Mesenchymal stem cell (in vitro differentiated cells and primary cell): ENCODE measurements around the gene DIPK1B.

Experiments
- DNase-seq: peaks from one replicate; pipeline ENCODE4 v3.0.0-alpha.2; 2013
- H2AFZ ChIP-seq: one replicate; pipeline ENCODE4 v1.6.1; 2013; ENCODE audit warnings: low read depth, mild to moderate bottlenecking, control low read depth, inconsistent platforms, low read length, moderate library complexity
- H2AK5ac ChIP-seq: 2 replicates; pipeline ENCODE4 v1.6.1; 2013; ENCODE audit warnings: low read length, moderate library complexity, mild to moderate bottlenecking, inconsistent platforms; ENCODE audit not compliant: severe bottlenecking
- H2BK120ac ChIP-seq: one replicate; pipeline ENCODE4 v1.6.1; 2013; ENCODE audit warnings: low read depth, mild to moderate bottlenecking, inconsistent platforms, low read length, moderate library complexity
- H2BK12ac ChIP-seq, 2 experiments: one replicate each; pipeline ENCODE4 v1.6.1; 2013; ENCODE audit warnings: inconsistent platforms in 2 of 2, low read length in 2 of 2, mild to moderate bottlenecking in 2 of 2, moderate library complexity in 2 of 2, control low read depth in 1 of 2
- H2BK15ac ChIP-seq: one replicate; pipeline ENCODE4 v1.6.1; 2013; ENCODE audit warnings: mild to moderate bottlenecking, low read depth, inconsistent platforms; ENCODE audit not compliant: poor library complexity, severe bottlenecking
- H2BK5ac ChIP-seq: 2 replicates; pipeline ENCODE4 v1.6.1; 2013; ENCODE audit warnings: low read depth, mild to moderate bottlenecking, low read length, control low read depth, inconsistent platforms; ENCODE audit not compliant: poor library complexity, severe bottlenecking
- H3K14ac ChIP-seq, 2 experiments: one replicate each; pipeline ENCODE4 v1.6.1; 2013; ENCODE audit warnings: inconsistent platforms in 2 of 2, low read length in 2 of 2, control low read depth in 1 of 2, mild to moderate bottlenecking in 1 of 2, moderate library complexity in 1 of 2
- H3K18ac ChIP-seq, 2 experiments: one replicate each; pipeline ENCODE4 v1.6.1; 2013; ENCODE audit warnings: inconsistent platforms in 2 of 2, low read length in 2 of 2, control low read depth in 1 of 2, low read depth in 1 of 2, mild to moderate bottlenecking in 1 of 2
- H3K23ac ChIP-seq, 2 experiments: one replicate each; pipeline ENCODE4 v1.6.1; 2013; ENCODE audit warnings: inconsistent platforms in 2 of 2, low read length in 2 of 2, mild to moderate bottlenecking in 2 of 2, moderate library complexity in 2 of 2, control low read depth in 1 of 2
- H3K27ac ChIP-seq: 2 replicates; pipeline ENCODE4 v1.5.1; 2013; ENCODE audit warnings: mild to moderate bottlenecking, moderate library complexity, low read length, control low read depth, inconsistent platforms; ENCODE audit not compliant: poor library complexity, severe bottlenecking
- H3K27me3 ChIP-seq, 2 experiments: 2 replicates each; pipeline versions ENCODE4 v1.6.1 to v1.7.0; 2013; ENCODE audit warnings: low read length in 2 of 2, mild to moderate bottlenecking in 2 of 2, moderate library complexity in 2 of 2, control low read depth in 1 of 2, inconsistent platforms in 1 of 2; ENCODE audit not compliant: control insufficient read depth in 1 of 2, insufficient read depth in 1 of 2
- H3K36me3 ChIP-seq, 2 experiments: 2 replicates each; pipeline versions ENCODE4 v1.6.1 to v1.7.0; 2013; ENCODE audit warnings: low read length in 2 of 2, control low read depth in 1 of 2, inconsistent platforms in 1 of 2, low read depth in 1 of 2, mild to moderate bottlenecking in 1 of 2; ENCODE audit not compliant: insufficient read depth in 2 of 2, control insufficient read depth in 1 of 2
- H3K4ac ChIP-seq, 2 experiments: one replicate each; pipeline ENCODE4 v1.6.1; 2013; ENCODE audit warnings: inconsistent platforms in 2 of 2, low read length in 2 of 2, mild to moderate bottlenecking in 2 of 2, moderate library complexity in 2 of 2, control low read depth in 1 of 2, low read depth in 1 of 2
- H3K4me1 ChIP-seq: 2 replicates; pipeline ENCODE4 v1.6.1; 2013; ENCODE audit warnings: low read depth, low read length, control low read depth; ENCODE audit not compliant: control insufficient read depth, insufficient read depth
- H3K4me2 ChIP-seq: 2 replicates; pipeline ENCODE4 v1.6.1; 2013; ENCODE audit warnings: low read length, mild to moderate bottlenecking, inconsistent platforms; ENCODE audit not compliant: poor library complexity, severe bottlenecking
- H3K4me3 ChIP-seq, 2 experiments: 2 replicates each; pipeline versions ENCODE4 v1.5.1 to v1.7.0; 2013; ENCODE audit warnings: low read length in 2 of 2, mild to moderate bottlenecking in 2 of 2, control low read depth in 1 of 2, low read depth in 1 of 2; ENCODE audit not compliant: insufficient read depth in 1 of 2
- H3K79me1 ChIP-seq: replicated peaks from 2 replicates; pipeline ENCODE4 v1.6.1; 2013; ENCODE audit warnings: mild to moderate bottlenecking, control low read depth, low read length, inconsistent platforms; ENCODE audit not compliant: poor library complexity, severe bottlenecking
- H3K9ac ChIP-seq: 2 replicates; pipeline ENCODE4 v1.7.0; 2013; ENCODE audit warnings: mild to moderate bottlenecking, low read length, moderate library complexity
- H3K9me3 ChIP-seq: 2 replicates; pipeline ENCODE4 v1.7.0; 2013; ENCODE audit warnings: mild to moderate bottlenecking, low read length; ENCODE audit not compliant: control insufficient read depth
- H4K8ac ChIP-seq: one replicate; pipeline ENCODE4 v1.6.1; 2013; ENCODE audit warnings: inconsistent platforms, mild to moderate bottlenecking, low read length, moderate library complexity
- H4K91ac ChIP-seq: one replicate; pipeline ENCODE4 v1.6.1; 2013; ENCODE audit warnings: mild to moderate bottlenecking, low read length, inconsistent platforms
- WGBS: methylation state at CpG from one replicate; pipeline ENCODE4 v1.1.7; 2013; ENCODE audit warnings: mixed read lengths; 5-methylcytosine and 5-hydroxymethylcytosine counted together

DIPK1B gene

DNA sequence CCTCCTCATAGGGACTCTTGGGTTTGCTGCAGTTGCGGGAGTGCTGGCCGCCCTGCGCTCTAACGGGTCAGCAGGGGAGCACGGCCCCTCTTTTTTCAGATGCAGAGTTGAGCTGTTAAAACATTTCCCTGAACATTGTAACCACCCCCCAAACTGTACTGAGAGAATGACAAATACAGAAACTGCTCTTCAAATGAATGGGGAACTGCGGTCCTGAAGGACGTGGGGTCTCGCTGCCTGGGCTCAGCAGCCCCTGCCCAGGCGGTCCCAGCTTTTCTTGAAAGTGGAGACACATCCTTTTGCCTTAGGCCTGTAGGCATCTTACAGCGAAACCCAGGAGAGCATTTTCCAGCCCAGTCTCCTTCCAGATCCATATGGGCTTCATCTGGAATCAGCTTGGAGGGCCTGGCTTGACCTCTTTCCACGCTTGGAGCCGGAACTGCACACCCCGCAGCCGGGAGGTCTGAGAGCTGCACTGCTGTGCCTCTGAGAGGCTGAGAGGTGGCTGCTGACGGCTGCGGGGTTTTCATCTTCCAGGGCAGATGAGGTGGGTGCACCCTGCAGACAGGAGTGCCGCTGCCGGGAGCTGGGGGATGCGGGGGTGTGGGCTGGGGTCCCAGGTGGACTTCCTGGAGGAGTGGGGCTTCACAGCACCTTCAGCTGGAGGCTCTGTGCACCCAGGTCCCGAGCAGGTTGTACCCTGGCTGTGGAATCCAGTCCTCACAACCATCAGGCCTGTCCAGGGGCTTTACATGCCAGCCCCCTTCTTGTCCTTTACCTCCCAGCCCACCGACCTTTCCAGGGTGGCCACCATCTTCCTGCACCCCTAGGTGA is 23.9 kb upstream of the DIPK1B start:
- H3K9ac ChIP-seq = no peak overlapping the region
- no peak overlapping the region for H3K4me3 ChIP-seq
- H3K79me1 ChIP-seq = peaks cover 27% of the 10 kb centered on the region
- H4K8ac ChIP-seq = no peak overlapping the region
- 54% methylated on average over 21 of the region's 21 CpGs for WGBS
- no peak overlapping the region for H2AK5ac ChIP-seq
- no peak for DNase-seq
- H3K14ac ChIP-seq = no peak overlapping the region
- H2BK12ac ChIP-seq = no peak overlapping the region
- no peak overlapping the region for H2AFZ ChIP-seq
- no peak overlapping the region for H2BK5ac ChIP-seq
- no peaks in the 10 kb centered on the region for H3K9me3 ChIP-seq
- H3K36me3 ChIP-seq = peaks cover 0 to 13% of the 10 kb centered on the region in 2 experiments
- H3K4ac ChIP-seq = no peak overlapping the region
- H3K27ac ChIP-seq = no peak overlapping the region
- H3K4me1 ChIP-seq = peaks cover 32% of the 10 kb centered on the region
- H3K4me2 ChIP-seq = no peak overlapping the region
- no peak overlapping the region for H3K18ac ChIP-seq
- no peak overlapping the region for H4K91ac ChIP-seq
- H3K23ac ChIP-seq = no peak overlapping the region
- peaks cover 0 to 14% of the 10 kb centered on the region in 2 experiments for H3K27me3 ChIP-seq
- no peak overlapping the region for H2BK120ac ChIP-seq
- H2BK15ac ChIP-seq = no peak overlapping the region

- H3K4me1 ChIP-seq = peaks cover 37% of the 10 kb centered on the region
- WGBS = 88% methylated on average over 7 of the region's 7 CpGs
- no peak overlapping the region for H2BK5ac ChIP-seq
- H3K27ac ChIP-seq = no peak overlapping the region
- no peak overlapping the region for H3K4me3 ChIP-seq
- H3K36me3 ChIP-seq = peaks cover 0 to 9% of the 10 kb centered on the region in 2 experiments
- H3K79me1 ChIP-seq = peaks cover 22% of the 10 kb centered on the region
- H3K9me3 ChIP-seq = no peaks in the 10 kb centered on the region
- H3K18ac ChIP-seq = no peak overlapping the region
- H2BK120ac ChIP-seq = no peak overlapping the region
- H3K4ac ChIP-seq = no peak overlapping the region
- peaks cover 0 to 18% of the 10 kb centered on the region in 2 experiments for H3K27me3 ChIP-seq
- H4K91ac ChIP-seq = no peak overlapping the region
- no peak for DNase-seq
- no peak overlapping the region for H3K14ac ChIP-seq
- no peak overlapping the region for H3K9ac ChIP-seq
- no peak overlapping the region for H2AK5ac ChIP-seq
- H3K4me2 ChIP-seq = no peak overlapping the region
- H4K8ac ChIP-seq = no peak overlapping the region
- no peak overlapping the region for H2BK15ac ChIP-seq
- no peak overlapping the region for H3K23ac ChIP-seq
- no peak overlapping the region for H2AFZ ChIP-seq
- no peak overlapping the region for H2BK12ac ChIP-seq
Observed at GRCh38 chr9:136689108-136689460, 23.3 kb upstream of the DIPK1B start.

- no peaks in the 10 kb centered on the region for H3K9me3 ChIP-seq
- peaks cover 0 to 29% of the 10 kb centered on the region in 2 experiments for H3K27me3 ChIP-seq
- no peak overlapping the region for H3K14ac ChIP-seq
- H3K4me1 ChIP-seq = peaks cover 38% of the 10 kb centered on the region
- no peak overlapping the region for H4K8ac ChIP-seq
- DNase-seq = no peak
- no peak overlapping the region for H2AFZ ChIP-seq
- H3K23ac ChIP-seq = no peak overlapping the region
- no peak overlapping the region for H3K4me2 ChIP-seq
- H2BK12ac ChIP-seq = no peak overlapping the region
- no peak overlapping the region for H2BK15ac ChIP-seq
- no peak overlapping the region for H3K4ac ChIP-seq
- no peak overlapping the region for H2AK5ac ChIP-seq
- H4K91ac ChIP-seq = no peak overlapping the region
- WGBS = 95% methylated on average over 25 of the region's 25 CpGs
- no peak overlapping the region for H3K18ac ChIP-seq
- H3K27ac ChIP-seq = no peak overlapping the region
- H3K79me1 ChIP-seq = peaks cover 12% of the 10 kb centered on the region
- H2BK120ac ChIP-seq = no peak overlapping the region
- H3K9ac ChIP-seq = no peak overlapping the region
- H2BK5ac ChIP-seq = no peak overlapping the region
- peaks cover 0 to under 1% of the 10 kb centered on the region in 2 experiments for H3K36me3 ChIP-seq
- H3K4me3 ChIP-seq = no peak overlapping the region
Observed at GRCh38 chr9:136690104-136690805, 22.1 kb upstream of the DIPK1B start.

DNA sequence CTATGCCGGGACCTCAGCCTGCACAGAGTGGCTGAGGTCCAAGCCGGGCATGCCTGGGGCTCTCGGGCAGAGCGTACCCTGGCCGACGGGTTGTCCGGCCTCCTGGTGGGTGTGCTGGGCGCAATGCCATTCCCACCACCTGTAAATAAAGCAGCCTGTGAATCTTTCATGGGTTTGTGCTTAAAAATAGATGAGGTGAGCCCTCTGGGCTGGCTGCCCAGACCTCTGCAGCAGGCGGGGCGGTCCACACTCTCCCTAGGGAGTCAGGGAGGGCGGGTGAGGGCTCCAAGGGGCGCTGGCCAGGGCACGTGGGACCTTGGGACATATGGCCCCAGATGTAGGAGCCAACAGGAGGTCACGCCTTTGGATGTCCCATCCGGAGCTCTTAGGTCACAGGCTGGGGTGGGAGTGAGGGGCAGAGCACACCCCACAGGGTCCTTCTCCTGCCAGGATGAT is 21.5 kb upstream of the DIPK1B start:
- peaks cover 38% of the 10 kb centered on the region for H3K4me1 ChIP-seq
- H3K27me3 ChIP-seq = peaks cover 0 to 35% of the 10 kb centered on the region in 2 experiments
- no peak overlapping the region for H3K27ac ChIP-seq
- 96% methylated on average over 15 of the region's 15 CpGs for WGBS
- H2BK120ac ChIP-seq = no peak overlapping the region
- no peak overlapping the region for H3K4ac ChIP-seq
- H3K9ac ChIP-seq = no peak overlapping the region
- no peak overlapping the region for H3K4me3 ChIP-seq
- no peak overlapping the region for H3K14ac ChIP-seq
- H3K23ac ChIP-seq = no peak overlapping the region
- H2BK5ac ChIP-seq = no peak overlapping the region
- H3K79me1 ChIP-seq = peaks cover 6% of the 10 kb centered on the region
- no peak overlapping the region for H2BK12ac ChIP-seq
- H3K18ac ChIP-seq = no peak overlapping the region
- H4K91ac ChIP-seq = no peak overlapping the region
- H3K36me3 ChIP-seq = no peaks in the 10 kb centered on the region
- H2AFZ ChIP-seq = no peak overlapping the region
- no peak overlapping the region for H2BK15ac ChIP-seq
- H2AK5ac ChIP-seq = no peak overlapping the region
- no peaks in the 10 kb centered on the region for H3K9me3 ChIP-seq
- H3K4me2 ChIP-seq = no peak overlapping the region
- DNase-seq = no peak
- H4K8ac ChIP-seq = no peak overlapping the region
